ENCODE measurements around the gene DEGS1.

DNA sequence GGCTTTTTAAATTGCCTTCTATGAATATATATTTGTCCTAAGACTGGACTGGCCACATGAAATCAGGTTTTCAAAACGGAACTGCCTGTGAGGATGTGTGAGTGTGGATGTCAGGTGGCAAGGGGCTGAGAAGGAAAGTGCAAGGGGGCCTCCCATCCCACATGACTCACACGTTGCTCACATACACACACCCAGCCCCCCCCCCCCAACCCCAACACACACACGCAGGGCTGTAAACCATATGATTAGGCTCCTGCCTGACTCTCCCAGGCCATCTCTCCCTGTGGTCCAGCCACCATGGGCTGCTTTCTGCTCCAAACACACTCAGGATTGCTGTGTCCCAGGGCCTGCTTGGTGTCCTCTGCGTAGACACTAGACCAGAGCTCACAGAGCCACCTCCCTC, 22.4 kb downstream of the DEGS1 start:
- TF ChIP-seq EZH2 (IDR thresholded peaks at IDR 0.05; ENCODE audit: low read length, missing control alignments), result no peak
- TF ChIP-seq CTCF (conservative IDR thresholded peaks at IDR 0.05 in 1 of 2, IDR thresholded peaks at IDR 0.05 in 1 of 2; ENCODE audit: low read depth in 1 of 2, low read length in 2 of 2), result no peak

Measured in fibroblast of lung (primary cell).